GM12878 (cell line): ENCODE results near the gene ARHGAP26. TPM values are rescaled to one million over a fixed set of nuclear protein-coding genes. Genes with fewer than 3 reads are reported as not detected.
A peak's percentile ranks its signal among the peaks of the same experiment; 100 is the strongest.

Source experiments
- ASH2L ChIP-seq: fragments of 300-600, 200-600 bp; sonication (generic); IDR thresholded peaks from 2 replicates; pipeline ENCODE4 v1.6.1; 2017; ENCODE audit warnings: low read depth, mild to moderate bottlenecking, borderline replicate concordance
- BMI1 ChIP-seq: fragments of 450-650 bp; IDR thresholded peaks from 2 replicates; pipeline ENCODE4 v1.6.1; 2016; ENCODE audit warnings: mild to moderate bottlenecking, moderate library complexity, borderline replicate concordance
- CEBPB ChIP-seq, 2 experiments: fragments of 150-350 bp in 1 of 2; IDR thresholded peaks; 2 replicates each; pipeline ENCODE4 v1.6.1; 2012 to 2014; ENCODE audit warnings: low read depth in 2 of 2, low read length in 2 of 2, borderline replicate concordance in 1 of 2, inconsistent platforms in 1 of 2
- CHD1 ChIP-seq: IDR thresholded peaks from 2 replicates; pipeline ENCODE4 v1.6.1; 2012; ENCODE audit warnings: low read depth, low read length, improper control_type of control experiment
- CREM ChIP-seq: IDR thresholded peaks from 2 replicates; pipeline ENCODE4 v1.6.1; 2014; ENCODE audit warnings: antibody characterized with exemption, low read depth
- EED ChIP-seq: sonication (generic); IDR thresholded peaks from 2 replicates; pipeline ENCODE4 v1.6.1; 2016; ENCODE audit warnings: antibody characterized with exemption, low read depth
- EZH2 ChIP-seq: IDR thresholded peaks from 2 replicates; pipeline ENCODE4 v1.6.1; 2012; ENCODE audit warnings: low read depth, mild to moderate bottlenecking, control low read depth, inconsistent platforms, low read length, borderline replicate concordance; ENCODE audit not compliant: control insufficient read depth
- FOXM1 ChIP-seq: IDR thresholded peaks from 2 replicates; pipeline ENCODE4 v1.6.1; 2012; ENCODE audit warnings: low read depth, mild to moderate bottlenecking, inconsistent platforms, low read length, moderate library complexity
- GABPA ChIP-seq: IDR thresholded peaks from 2 replicates; pipeline ENCODE4 v1.6.1; 2014; ENCODE audit warnings: antibody characterized with exemption, low read depth, mild to moderate bottlenecking, inconsistent platforms
- HDAC2 ChIP-seq: fragments of 200-600 bp; sonication (generic); IDR thresholded peaks from 2 replicates; pipeline ENCODE4 v1.6.1; 2017
- HDAC6 ChIP-seq: fragments of 200-600 bp; sonication (generic); IDR thresholded peaks from one replicate; pipeline ENCODE4 v1.8.0; 2017; ENCODE audit warnings: antibody characterized with exemption; ENCODE audit not compliant: unreplicated experiment
- IKZF1 ChIP-seq: fragments of 450-650 bp; conservative IDR thresholded peaks from 2 replicates; pipeline ENCODE4 v1.6.1; 2017; ENCODE audit warnings: antibody characterized with exemption, mild to moderate bottlenecking
- NFIC ChIP-seq: IDR thresholded peaks from 2 replicates; pipeline ENCODE4 v1.6.1; 2012; ENCODE audit warnings: low read depth, mild to moderate bottlenecking, inconsistent platforms, low read length, moderate library complexity
- NFYB ChIP-seq: IDR thresholded peaks from 2 replicates; pipeline ENCODE4 v1.6.1; 2011; ENCODE audit warnings: low read depth, mild to moderate bottlenecking, low read length, improper control_type of control experiment, moderate library complexity; ENCODE audit not compliant: insufficient read depth
- NRF1 ChIP-seq: conservative IDR thresholded peaks from 2 replicates; pipeline ENCODE4 v1.6.1; 2011; ENCODE audit warnings: mild to moderate bottlenecking, low read depth, low read length, improper control_type of control experiment
- PML ChIP-seq: IDR thresholded peaks from 2 replicates; pipeline ENCODE4 v1.6.1; 2012; ENCODE audit warnings: low read length, inconsistent platforms
- RFX5 ChIP-seq: IDR thresholded peaks from 2 replicates; pipeline ENCODE4 v1.6.1; 2011; ENCODE audit warnings: low read depth, low read length, improper control_type of control experiment
- SMC3 ChIP-seq: IDR thresholded peaks from 2 replicates; pipeline ENCODE4 v1.6.1; 2011; ENCODE audit warnings: low read length, improper control_type of control experiment, borderline replicate concordance
- ZBED1 ChIP-seq: IDR thresholded peaks from 2 replicates; pipeline ENCODE4 v1.6.1; 2016; ENCODE audit warnings: borderline replicate concordance
- ZNF384 ChIP-seq: IDR thresholded peaks from 2 replicates; pipeline ENCODE4 v1.6.1; 2012; ENCODE audit warnings: low read depth, mild to moderate bottlenecking, low read length, improper control_type of control experiment, borderline replicate concordance
- polyA plus RNA-seq, 11 experiments: library from polyadenylated mRNA; depleted of rRNA in 4 of 11; unstranded in 6 of 11; stranded (reverse) in 5 of 11; fragments of >200 nt; fragmentation: Nextera tagmentation in 4 of 11; fragmentation: Illumina TruSeq in 1 of 11; extraction: Ambion mirVana in 4 of 11; extraction: Trizol in 1 of 11; gene quantifications; 1 replicate in 1 of 11; 2 replicates in 10 of 11; pipeline versions ENCODE4 v1.2.1 to v1.2.3, GENCODE V29; 2011 to 2016; ENCODE audit warnings: inconsistent platforms in 2 of 11, missing spikeins in 2 of 11, low read depth in 1 of 11
- total RNA-seq, 4 experiments: library from RNA; depleted of rRNA in 3 of 4; stranded (reverse); fragments of >200 nt in 3 of 4; fragmentation: Illumina TruSeq in 1 of 4; extraction: Trizol in 1 of 4; gene quantifications; 2 replicates each; pipeline versions ENCODE4 v1.2.1 to v1.2.3, GENCODE V29; 2013 to 2021
- TF ChIP-seq, protein P1 (sequence below): fragments of 450-650 bp; IDR thresholded peaks from 2 replicates; pipeline ENCODE4 v1.6.1; 2017; ENCODE audit warnings: mild to moderate bottlenecking, moderate library complexity
- TF ChIP-seq, protein P2 (sequence below): IDR thresholded peaks from 2 replicates; pipeline ENCODE4 v1.6.1; 2012; ENCODE audit warnings: low read depth, low read length, improper control_type of control experiment
- TF ChIP-seq, protein P3 (sequence below): fragments of 450-650 bp; IDR thresholded peaks from 2 replicates; pipeline ENCODE4 v1.6.1; 2014; ENCODE audit warnings: mild to moderate bottlenecking
- TF ChIP-seq, protein P4 (sequence below): fragments of 450-650 bp; IDR thresholded peaks from 2 replicates; pipeline ENCODE4 v1.6.1; 2017; ENCODE audit warnings: mild to moderate bottlenecking

ARHGAP26 gene
- total and polyA plus RNA-seq, 10 of the 15 experiments (the other 5 are each of a cell fraction or from before 2014, with no cell fraction given): 9.4 to 41.5 (median 19.3) TPM

DNA sequence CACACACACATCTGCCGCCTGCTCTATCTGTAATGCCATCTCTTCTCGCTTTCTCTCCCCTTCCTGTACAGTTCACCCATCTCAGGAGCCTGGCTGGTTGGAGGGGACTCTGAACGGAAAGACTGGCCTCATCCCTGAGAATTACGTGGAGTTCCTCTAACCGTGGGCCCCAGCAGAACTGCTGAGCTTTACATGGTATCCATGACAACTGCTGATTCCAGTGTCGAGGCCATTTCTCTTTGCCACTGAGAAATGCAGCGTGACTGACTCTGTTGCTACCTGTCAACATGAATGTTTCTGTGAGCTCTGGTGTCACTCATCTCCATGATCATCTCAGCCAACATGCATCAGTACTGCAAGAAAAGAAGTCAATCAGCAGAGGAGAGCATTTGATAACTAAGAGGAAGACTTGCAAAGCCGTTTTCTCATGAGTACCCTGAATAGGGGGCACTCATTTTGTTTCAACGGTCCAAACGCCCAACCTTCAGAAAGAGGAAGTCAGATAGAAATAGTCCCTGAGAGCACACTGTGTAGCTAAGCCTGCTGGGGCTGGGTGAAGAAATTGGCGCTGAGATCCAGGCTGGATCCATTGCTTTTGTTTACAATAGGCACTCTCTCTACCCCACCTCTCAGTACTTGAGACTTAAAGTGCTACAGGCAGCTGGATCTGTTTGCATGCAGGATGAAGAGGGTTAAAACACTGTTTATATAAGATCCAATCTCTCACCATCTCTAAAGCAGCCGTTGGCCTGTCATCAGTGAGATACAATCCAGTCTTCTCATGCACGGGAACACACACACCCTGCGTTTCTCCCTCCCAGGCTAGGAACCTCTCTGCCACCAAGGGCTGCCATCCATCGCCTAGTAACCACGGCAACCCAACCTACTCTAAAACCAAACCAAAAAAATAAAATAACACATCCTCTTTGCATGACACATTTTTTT lies 452.4 kb downstream of the ARHGAP26 start (continued):
- TF ChIP-seq CHD1: no peak
- TF ChIP-seq EZH2: no peak
- TF ChIP-seq, protein P1, sequence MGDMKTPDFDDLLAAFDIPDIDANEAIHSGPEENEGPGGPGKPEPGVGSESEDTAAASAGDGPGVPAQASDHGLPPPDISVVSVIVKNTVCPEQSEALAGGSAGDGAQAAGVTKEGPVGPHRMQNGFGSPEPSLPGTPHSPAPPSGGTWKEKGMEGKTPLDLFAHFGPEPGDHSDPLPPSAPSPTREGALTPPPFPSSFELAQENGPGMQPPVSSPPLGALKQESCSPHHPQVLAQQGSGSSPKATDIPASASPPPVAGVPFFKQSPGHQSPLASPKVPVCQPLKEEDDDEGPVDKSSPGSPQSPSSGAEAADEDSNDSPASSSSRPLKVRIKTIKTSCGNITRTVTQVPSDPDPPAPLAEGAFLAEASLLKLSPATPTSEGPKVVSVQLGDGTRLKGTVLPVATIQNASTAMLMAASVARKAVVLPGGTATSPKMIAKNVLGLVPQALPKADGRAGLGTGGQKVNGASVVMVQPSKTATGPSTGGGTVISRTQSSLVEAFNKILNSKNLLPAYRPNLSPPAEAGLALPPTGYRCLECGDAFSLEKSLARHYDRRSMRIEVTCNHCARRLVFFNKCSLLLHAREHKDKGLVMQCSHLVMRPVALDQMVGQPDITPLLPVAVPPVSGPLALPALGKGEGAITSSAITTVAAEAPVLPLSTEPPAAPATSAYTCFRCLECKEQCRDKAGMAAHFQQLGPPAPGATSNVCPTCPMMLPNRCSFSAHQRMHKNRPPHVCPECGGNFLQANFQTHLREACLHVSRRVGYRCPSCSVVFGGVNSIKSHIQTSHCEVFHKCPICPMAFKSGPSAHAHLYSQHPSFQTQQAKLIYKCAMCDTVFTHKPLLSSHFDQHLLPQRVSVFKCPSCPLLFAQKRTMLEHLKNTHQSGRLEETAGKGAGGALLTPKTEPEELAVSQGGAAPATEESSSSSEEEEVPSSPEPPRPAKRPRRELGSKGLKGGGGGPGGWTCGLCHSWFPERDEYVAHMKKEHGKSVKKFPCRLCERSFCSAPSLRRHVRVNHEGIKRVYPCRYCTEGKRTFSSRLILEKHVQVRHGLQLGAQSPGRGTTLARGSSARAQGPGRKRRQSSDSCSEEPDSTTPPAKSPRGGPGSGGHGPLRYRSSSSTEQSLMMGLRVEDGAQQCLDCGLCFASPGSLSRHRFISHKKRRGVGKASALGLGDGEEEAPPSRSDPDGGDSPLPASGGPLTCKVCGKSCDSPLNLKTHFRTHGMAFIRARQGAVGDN: peak; percentile 91
- TF ChIP-seq, protein P2, sequence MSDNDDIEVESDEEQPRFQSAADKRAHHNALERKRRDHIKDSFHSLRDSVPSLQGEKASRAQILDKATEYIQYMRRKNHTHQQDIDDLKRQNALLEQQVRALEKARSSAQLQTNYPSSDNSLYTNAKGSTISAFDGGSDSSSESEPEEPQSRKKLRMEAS: no peak
- TF ChIP-seq RFX5: peak; percentile 74
- TF ChIP-seq ZNF384: peak; percentile 73; the same call in 1 of the 2 replicates
- TF ChIP-seq PML: no peak
- peak; percentile 88 for TF ChIP-seq ZBED1
- no peak for TF ChIP-seq CEBPB (IDR thresholded peaks at IDR 0.05; ENCODE audit: borderline replicate concordance in 1 of 2, low read depth in 2 of 2, low read length in 2 of 2)
- TF ChIP-seq IKZF1: peak; percentile 51
- no peak for TF ChIP-seq HDAC2
- 0 out of 2 replicates have a peak, but pooled peaks have one; percentile 17 for TF ChIP-seq SMC3
- TF ChIP-seq NRF1: no peak
- TF ChIP-seq BMI1: peak; percentile 97
- peak; percentile 26; the same call in 1 of the 2 replicates for TF ChIP-seq CREM
- TF ChIP-seq GABPA: no peak
- no peak for TF ChIP-seq NFYB
- no peak for TF ChIP-seq NFIC
- TF ChIP-seq HDAC6: no peak
- no peak; the same call in 1 of the 2 replicates for TF ChIP-seq ASH2L
- TF ChIP-seq, protein P3, sequence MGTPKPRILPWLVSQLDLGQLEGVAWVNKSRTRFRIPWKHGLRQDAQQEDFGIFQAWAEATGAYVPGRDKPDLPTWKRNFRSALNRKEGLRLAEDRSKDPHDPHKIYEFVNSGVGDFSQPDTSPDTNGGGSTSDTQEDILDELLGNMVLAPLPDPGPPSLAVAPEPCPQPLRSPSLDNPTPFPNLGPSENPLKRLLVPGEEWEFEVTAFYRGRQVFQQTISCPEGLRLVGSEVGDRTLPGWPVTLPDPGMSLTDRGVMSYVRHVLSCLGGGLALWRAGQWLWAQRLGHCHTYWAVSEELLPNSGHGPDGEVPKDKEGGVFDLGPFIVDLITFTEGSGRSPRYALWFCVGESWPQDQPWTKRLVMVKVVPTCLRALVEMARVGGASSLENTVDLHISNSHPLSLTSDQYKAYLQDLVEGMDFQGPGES: no peak
- TF ChIP-seq, protein P4, sequence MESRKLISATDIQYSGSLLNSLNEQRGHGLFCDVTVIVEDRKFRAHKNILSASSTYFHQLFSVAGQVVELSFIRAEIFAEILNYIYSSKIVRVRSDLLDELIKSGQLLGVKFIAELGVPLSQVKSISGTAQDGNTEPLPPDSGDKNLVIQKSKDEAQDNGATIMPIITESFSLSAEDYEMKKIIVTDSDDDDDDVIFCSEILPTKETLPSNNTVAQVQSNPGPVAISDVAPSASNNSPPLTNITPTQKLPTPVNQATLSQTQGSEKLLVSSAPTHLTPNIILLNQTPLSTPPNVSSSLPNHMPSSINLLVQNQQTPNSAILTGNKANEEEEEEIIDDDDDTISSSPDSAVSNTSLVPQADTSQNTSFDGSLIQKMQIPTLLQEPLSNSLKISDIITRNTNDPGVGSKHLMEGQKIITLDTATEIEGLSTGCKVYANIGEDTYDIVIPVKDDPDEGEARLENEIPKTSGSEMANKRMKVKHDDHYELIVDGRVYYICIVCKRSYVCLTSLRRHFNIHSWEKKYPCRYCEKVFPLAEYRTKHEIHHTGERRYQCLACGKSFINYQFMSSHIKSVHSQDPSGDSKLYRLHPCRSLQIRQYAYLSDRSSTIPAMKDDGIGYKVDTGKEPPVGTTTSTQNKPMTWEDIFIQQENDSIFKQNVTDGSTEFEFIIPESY: no peak
- no peak for TF ChIP-seq FOXM1
- peak; percentile 55 for TF ChIP-seq EED
